ENCODE measurements around the gene CLDN8. TPM values are rescaled to one million over a fixed set of nuclear protein-coding genes. Genes with fewer than 3 reads are reported as not detected.

CLDN8 gene
- total and polyA plus RNA-seq, 9 of the 15 experiments (the other 6 are each of a cell fraction or from before 2014, with no cell fraction given), result not detected

DNA sequence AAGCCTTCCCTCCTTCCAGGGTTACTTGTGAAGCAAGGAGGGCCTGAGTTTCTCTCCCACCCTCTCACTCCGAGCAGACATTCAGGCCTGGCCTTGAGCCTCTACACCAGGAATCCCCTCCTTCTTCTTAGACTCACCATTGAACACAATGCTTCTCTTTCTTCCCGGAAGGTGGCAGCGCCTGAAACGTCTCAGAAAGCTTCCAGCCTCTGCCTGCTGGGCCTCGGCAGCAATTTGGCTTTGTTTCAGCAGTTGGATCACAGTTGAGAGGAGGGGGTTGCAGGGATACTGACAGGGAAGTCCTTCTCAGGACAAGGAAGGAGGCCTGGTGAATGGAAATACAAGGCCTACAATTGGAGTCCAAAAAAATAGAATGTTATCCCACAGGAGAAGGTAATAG, 6.3 kb downstream of the CLDN8 start:
- Histone ChIP-seq H3K9me3 (replicated peaks; ENCODE audit: control insufficient read depth, insufficient read depth, low read depth, low read length) (no peaks in the 10 kb centered on the region), H3K36me3 (ENCODE audit: control insufficient read depth, insufficient read depth, low read length) (no peaks in the 10 kb centered on the region), H2AFZ (ENCODE audit: low read depth, low read length) (0 out of 2 replicates have a peak overlapping the region, but pooled peaks have one; percentile 15), H3K27me3 (ENCODE audit: control insufficient read depth in 2 of 2, insufficient read depth in 2 of 2, low read length in 2 of 2) (no peaks in the 10 kb centered on the region), H3K4me1 (replicated peaks in 1 of 2; ENCODE audit: control insufficient read depth in 2 of 2, insufficient read depth in 2 of 2, low read length in 2 of 2) (no peaks in the 10 kb centered on the region), H3K27ac (ENCODE audit: extremely low read depth, low read depth, low read length) (no peak overlapping the region), H3K4me3 (no peak overlapping the region), H3K79me2 (ENCODE audit: control insufficient read depth, insufficient read depth, low read length) (no peaks in the 10 kb centered on the region), H3K9me1 (ENCODE audit: control insufficient read depth, insufficient read depth, low read length) (no peaks in the 10 kb centered on the region), H4K20me1 (replicated peaks; ENCODE audit: control insufficient read depth, insufficient read depth, low read length) (no peaks in the 10 kb centered on the region), H3K4me2 (ENCODE audit: insufficient read depth, low read length) (no peak overlapping the region), H3K9ac (ENCODE audit: insufficient read depth in 1 of 2, low read depth in 2 of 2, low read length in 2 of 2) (no peak overlapping the region)
- WGBS (ENCODE audit: insufficient coverage, low coverage, missing lambda C conversion rate), result 5% methylated on average over 5 of the region's 5 CpGs
- POLR2A ChIA-PET, result no interaction called here
- intact Hi-C loops (cut with micrococcal nuclease) (no loop called here), in situ Hi-C loops (cut with MboI) (no loop called here)
- DNase-seq (ENCODE audit: extremely low read depth in 1 of 4, low spot score in 3 of 4) (peak in 1 of 4 experiments; percentile 9), ATAC-seq (no peak), FAIRE-seq (peak; percentile 26)
- CTCF ChIA-PET (ENCODE audit: low intra/inter-chr PET ratio), result no interaction called here
- BruUV-seq (replicated peaks), result no TSS peak
- TF ChIP-seq, protein P1, sequence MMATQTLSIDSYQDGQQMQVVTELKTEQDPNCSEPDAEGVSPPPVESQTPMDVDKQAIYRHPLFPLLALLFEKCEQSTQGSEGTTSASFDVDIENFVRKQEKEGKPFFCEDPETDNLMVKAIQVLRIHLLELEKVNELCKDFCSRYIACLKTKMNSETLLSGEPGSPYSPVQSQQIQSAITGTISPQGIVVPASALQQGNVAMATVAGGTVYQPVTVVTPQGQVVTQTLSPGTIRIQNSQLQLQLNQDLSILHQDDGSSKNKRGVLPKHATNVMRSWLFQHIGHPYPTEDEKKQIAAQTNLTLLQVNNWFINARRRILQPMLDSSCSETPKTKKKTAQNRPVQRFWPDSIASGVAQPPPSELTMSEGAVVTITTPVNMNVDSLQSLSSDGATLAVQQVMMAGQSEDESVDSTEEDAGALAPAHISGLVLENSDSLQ (IDR thresholded peaks at IDR 0.05), result peak; percentile 20; the same call in 1 of the 2 replicates
- peak in 1 of 2 experiments; percentile 19; a peak in 2 of 4 replicates for TF ChIP-seq RAD21 (CRISPR knock-in tag; conservative IDR thresholded peaks at IDR 0.05 in 1 of 2, IDR thresholded peaks at IDR 0.05 in 1 of 2)
- TF ChIP-seq, protein P2, sequence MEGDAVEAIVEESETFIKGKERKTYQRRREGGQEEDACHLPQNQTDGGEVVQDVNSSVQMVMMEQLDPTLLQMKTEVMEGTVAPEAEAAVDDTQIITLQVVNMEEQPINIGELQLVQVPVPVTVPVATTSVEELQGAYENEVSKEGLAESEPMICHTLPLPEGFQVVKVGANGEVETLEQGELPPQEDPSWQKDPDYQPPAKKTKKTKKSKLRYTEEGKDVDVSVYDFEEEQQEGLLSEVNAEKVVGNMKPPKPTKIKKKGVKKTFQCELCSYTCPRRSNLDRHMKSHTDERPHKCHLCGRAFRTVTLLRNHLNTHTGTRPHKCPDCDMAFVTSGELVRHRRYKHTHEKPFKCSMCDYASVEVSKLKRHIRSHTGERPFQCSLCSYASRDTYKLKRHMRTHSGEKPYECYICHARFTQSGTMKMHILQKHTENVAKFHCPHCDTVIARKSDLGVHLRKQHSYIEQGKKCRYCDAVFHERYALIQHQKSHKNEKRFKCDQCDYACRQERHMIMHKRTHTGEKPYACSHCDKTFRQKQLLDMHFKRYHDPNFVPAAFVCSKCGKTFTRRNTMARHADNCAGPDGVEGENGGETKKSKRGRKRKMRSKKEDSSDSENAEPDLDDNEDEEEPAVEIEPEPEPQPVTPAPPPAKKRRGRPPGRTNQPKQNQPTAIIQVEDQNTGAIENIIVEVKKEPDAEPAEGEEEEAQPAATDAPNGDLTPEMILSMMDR (IDR thresholded peaks at IDR 0.05 in 2 of 3, conservative IDR thresholded peaks at IDR 0.05 in 1 of 3; ENCODE audit: insufficient read depth in 2 of 3, low read depth in 1 of 3, low read length in 3 of 3), result peak in 1 of 3 experiments; percentile 19; a peak in 2 of 6 replicates
- TF ChIP-seq, protein P3, sequence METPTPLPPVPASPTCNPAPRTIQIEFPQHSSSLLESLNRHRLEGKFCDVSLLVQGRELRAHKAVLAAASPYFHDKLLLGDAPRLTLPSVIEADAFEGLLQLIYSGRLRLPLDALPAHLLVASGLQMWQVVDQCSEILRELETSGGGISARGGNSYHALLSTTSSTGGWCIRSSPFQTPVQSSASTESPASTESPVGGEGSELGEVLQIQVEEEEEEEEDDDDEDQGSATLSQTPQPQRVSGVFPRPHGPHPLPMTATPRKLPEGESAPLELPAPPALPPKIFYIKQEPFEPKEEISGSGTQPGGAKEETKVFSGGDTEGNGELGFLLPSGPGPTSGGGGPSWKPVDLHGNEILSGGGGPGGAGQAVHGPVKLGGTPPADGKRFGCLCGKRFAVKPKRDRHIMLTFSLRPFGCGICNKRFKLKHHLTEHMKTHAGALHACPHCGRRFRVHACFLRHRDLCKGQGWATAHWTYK (CRISPR knock-in tag; IDR thresholded peaks at IDR 0.05), result no peak
- TF ChIP-seq, protein P4, sequence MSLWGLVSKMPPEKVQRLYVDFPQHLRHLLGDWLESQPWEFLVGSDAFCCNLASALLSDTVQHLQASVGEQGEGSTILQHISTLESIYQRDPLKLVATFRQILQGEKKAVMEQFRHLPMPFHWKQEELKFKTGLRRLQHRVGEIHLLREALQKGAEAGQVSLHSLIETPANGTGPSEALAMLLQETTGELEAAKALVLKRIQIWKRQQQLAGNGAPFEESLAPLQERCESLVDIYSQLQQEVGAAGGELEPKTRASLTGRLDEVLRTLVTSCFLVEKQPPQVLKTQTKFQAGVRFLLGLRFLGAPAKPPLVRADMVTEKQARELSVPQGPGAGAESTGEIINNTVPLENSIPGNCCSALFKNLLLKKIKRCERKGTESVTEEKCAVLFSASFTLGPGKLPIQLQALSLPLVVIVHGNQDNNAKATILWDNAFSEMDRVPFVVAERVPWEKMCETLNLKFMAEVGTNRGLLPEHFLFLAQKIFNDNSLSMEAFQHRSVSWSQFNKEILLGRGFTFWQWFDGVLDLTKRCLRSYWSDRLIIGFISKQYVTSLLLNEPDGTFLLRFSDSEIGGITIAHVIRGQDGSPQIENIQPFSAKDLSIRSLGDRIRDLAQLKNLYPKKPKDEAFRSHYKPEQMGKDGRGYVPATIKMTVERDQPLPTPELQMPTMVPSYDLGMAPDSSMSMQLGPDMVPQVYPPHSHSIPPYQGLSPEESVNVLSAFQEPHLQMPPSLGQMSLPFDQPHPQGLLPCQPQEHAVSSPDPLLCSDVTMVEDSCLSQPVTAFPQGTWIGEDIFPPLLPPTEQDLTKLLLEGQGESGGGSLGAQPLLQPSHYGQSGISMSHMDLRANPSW (CRISPR knock-in tag; IDR thresholded peaks at IDR 0.05), result no peak
